Activated CD4-positive, alpha-beta T cell treated with anti-CD3 and anti-CD28 coated beads for 4 hours (primary cell): ENCODE data around the gene CEP85L.

Experiments used
- DNase-seq, 2 donors: peaks; one replicate each; pipeline ENCODE4 v3.0.0-alpha.2; 2020

Gene CEP85L

GRCh38 chr6:118574051-118574865 is 77.1 kb downstream of the CEP85L start:
- no peak for DNase-seq

- DNase-seq, result no peak
Measured at GRCh38 chr6:118571121-118571520, 80.3 kb downstream of the CEP85L start.

- DNase-seq, result no peak
Measured at GRCh38 chr6:118569498-118569897, 81.9 kb downstream of the CEP85L start.

GRCh38 chr6:118567974-118568373 is 83.4 kb downstream of the CEP85L start:
- DNase-seq, result no peak

- DNase-seq, result peak in 1 of 2 donors; percentile 34
Measured at GRCh38 chr6:118565311-118565960, 86.0 kb downstream of the CEP85L start.

GRCh38 chr6:118562959-118563358 is 88.4 kb downstream of the CEP85L start:
- DNase-seq, result no peak

GRCh38 chr6:118562248-118562647 is 89.1 kb downstream of the CEP85L start:
- no peak for DNase-seq

GRCh38 chr6:118559659-118560058 is 91.7 kb downstream of the CEP85L start:
- no peak for DNase-seq

- peak; percentile 7 to 14 for DNase-seq
Measured at GRCh38 chr6:118558464-118559217, 92.8 kb downstream of the CEP85L start.

- no peak for DNase-seq
Measured at GRCh38 chr6:118554698-118555097, 96.7 kb downstream of the CEP85L start.

- DNase-seq, result no peak
Measured at GRCh38 chr6:118553132-118553531, 98.3 kb downstream of the CEP85L start.

GRCh38 chr6:118551063-118552053 is 100.0 kb downstream of the CEP85L start:
- DNase-seq, result peak in 1 of 2 donors; percentile 33

- no peak for DNase-seq
Measured at GRCh38 chr6:118548613-118549012, 102.8 kb downstream of the CEP85L start.

GRCh38 chr6:118548136-118548535 is 103.3 kb downstream of the CEP85L start, which contains the start of gene PLN:
PLN (plus strand) TSS chr6:118548296; CDS start chr6:118558922, 10,626 bp downstream.
- no peak for DNase-seq

GRCh38 chr6:118546880-118547218 is 104.5 kb downstream of the CEP85L start:
- no peak for DNase-seq

GRCh38 chr6:118546164-118546879 is 105.1 kb downstream of the CEP85L start:
- no peak for DNase-seq

GRCh38 chr6:118544105-118544504 is 107.3 kb downstream of the CEP85L start:
- DNase-seq, result no peak

GRCh38 chr6:118542184-118542952 is 109.0 kb downstream of the CEP85L start:
- no peak for DNase-seq

- no peak for DNase-seq
Measured at GRCh38 chr6:118537574-118537973, 113.8 kb downstream of the CEP85L start.

- no peak for DNase-seq
Measured at GRCh38 chr6:118536478-118536877, 114.9 kb downstream of the CEP85L start.
